ENCODE measurements around the gene EMC10. TPM values are rescaled to one million over a fixed set of nuclear protein-coding genes. Genes with fewer than 3 reads are reported as not detected.

Gene EMC10
- total RNA-seq, 2 donors from 2014 or later: 135 to 286 TPM

DNA sequence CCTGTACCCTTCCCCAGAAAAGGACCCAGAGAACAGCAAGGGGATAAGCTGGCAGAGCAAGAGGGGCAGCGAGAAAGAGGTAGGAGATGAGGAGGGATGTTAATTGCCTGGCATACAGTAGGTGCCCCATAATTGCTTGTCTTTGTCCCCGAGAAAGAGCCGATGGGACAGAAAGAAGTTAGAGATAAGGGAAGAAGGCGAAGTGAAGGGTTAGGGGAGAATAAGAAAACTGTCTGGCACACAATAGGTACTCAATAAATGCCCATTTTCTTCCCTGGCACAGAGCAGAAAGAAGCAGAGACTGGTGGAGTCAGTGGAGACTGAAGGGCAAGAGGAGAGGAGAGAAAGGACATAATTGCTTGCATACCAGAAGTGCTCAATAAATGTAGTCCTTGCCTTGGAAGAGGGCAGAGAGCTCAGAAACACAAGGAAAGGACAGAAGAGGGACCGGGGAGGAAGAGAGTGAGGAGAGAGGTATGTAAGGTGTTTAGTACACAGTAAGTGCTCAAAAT lies 18.8 kb downstream of the EMC10 start:
- 87% methylated on average over 5 of the region's 5 CpGs for WGBS
- no peak overlapping the region for H3K4me3 ChIP-seq
- no peaks in the 10 kb centered on the region for H3K4me1 ChIP-seq (replicated peaks)
- no peaks in the 10 kb centered on the region for H3K36me3 ChIP-seq
- intact Hi-C loops (cut with DNase I): no loop called here
- DNase-seq (ENCODE audit: low spot score): no peak
- TF ChIP-seq, protein P1, sequence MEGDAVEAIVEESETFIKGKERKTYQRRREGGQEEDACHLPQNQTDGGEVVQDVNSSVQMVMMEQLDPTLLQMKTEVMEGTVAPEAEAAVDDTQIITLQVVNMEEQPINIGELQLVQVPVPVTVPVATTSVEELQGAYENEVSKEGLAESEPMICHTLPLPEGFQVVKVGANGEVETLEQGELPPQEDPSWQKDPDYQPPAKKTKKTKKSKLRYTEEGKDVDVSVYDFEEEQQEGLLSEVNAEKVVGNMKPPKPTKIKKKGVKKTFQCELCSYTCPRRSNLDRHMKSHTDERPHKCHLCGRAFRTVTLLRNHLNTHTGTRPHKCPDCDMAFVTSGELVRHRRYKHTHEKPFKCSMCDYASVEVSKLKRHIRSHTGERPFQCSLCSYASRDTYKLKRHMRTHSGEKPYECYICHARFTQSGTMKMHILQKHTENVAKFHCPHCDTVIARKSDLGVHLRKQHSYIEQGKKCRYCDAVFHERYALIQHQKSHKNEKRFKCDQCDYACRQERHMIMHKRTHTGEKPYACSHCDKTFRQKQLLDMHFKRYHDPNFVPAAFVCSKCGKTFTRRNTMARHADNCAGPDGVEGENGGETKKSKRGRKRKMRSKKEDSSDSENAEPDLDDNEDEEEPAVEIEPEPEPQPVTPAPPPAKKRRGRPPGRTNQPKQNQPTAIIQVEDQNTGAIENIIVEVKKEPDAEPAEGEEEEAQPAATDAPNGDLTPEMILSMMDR (IDR thresholded peaks at IDR 0.05): no peak
- TF ChIP-seq POLR2A (IDR thresholded peaks at IDR 0.05) (no peak), POLR2AphosphoS5 (IDR thresholded peaks at IDR 0.05) (no peak)
- no peak overlapping the region for H3K27ac ChIP-seq
- no peaks in the 10 kb centered on the region for H3K9me3 ChIP-seq
- no peaks in the 10 kb centered on the region for H3K27me3 ChIP-seq (replicated peaks; ENCODE audit: insufficient read depth)

DNA sequence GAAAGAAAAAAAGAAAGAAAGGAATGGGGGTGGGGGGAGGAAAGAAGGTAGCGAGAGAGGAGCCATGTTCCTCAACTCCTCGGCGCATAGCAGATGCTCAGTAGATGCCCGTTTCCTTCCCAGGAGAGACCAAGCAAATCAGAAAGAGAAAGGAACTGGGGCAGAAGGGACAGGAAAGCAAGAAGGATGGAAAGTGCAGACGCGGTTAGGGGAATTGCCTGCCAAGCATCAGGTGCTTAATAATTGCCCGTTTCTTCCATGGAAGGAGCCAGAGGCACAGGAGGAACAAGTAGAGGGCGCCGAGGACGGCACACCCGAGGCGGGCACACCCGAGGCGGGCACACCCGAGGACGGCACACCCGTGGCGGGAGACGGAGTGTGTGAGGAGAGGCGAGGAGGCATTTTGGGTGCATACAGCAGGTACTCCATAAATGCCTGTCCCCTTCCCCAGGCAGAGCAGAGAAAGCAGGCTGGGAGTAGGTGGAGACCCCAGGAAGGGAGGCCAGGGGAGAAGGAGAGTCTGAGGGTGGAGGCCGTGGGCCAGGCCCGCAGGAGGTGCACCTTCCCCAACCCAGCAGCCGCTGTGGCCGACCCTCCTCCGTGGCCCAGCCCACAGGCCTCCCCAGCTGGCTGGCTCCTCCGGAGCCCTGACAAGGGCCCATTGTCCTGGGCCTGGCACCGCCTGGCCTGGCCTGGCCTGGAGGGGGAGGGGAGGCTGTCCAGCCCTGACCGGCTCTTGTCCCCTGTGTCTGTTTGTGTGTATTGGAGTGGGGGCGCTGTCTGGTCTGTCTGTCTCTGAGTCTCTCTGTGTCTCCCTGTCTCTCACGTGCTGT lies 20.1 kb downstream of the EMC10 start:
- TF ChIP-seq POLR2A (IDR thresholded peaks at IDR 0.05) (no peak), POLR2AphosphoS5 (IDR thresholded peaks at IDR 0.05) (no peak)
- TF ChIP-seq, protein P1 (IDR thresholded peaks at IDR 0.05): no peak
- 66% methylated on average over 30 of the region's 30 CpGs for WGBS
- H3K4me3 ChIP-seq: no peak overlapping the region
- H3K4me1 ChIP-seq (replicated peaks): no peaks in the 10 kb centered on the region
- no peak for DNase-seq (ENCODE audit: low spot score)
- H3K9me3 ChIP-seq: no peaks in the 10 kb centered on the region
- no peak overlapping the region for H3K27ac ChIP-seq
- intact Hi-C loops (cut with DNase I): no loop called here
- H3K27me3 ChIP-seq (replicated peaks; ENCODE audit: insufficient read depth): no peaks in the 10 kb centered on the region
- H3K36me3 ChIP-seq: no peaks in the 10 kb centered on the region

DNA sequence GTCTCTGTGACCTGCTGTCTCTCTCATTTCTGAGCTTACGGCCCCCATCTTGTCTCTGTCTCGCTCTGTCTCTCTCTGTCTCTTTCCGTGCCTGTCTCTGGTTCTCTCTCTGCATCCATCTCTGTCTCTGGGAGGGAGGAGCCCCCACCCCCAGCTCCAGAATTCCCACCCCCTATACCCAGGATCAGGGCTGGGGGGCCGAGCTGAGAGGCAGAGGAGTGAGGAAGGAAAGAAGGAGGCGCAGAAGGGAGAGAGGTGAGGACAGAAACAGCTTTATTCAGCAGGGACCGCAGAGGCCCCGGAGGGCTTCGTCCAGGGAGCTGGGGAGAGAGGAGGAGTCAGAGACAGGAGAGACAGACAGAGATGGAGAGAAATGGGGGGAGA lies 20.7 kb downstream of the EMC10 start:
- Histone ChIP-seq H3K9me3 (no peaks in the 10 kb centered on the region), H3K4me3 (no peak overlapping the region), H3K36me3 (no peaks in the 10 kb centered on the region), H3K27ac (no peak overlapping the region), H3K27me3 (replicated peaks; ENCODE audit: insufficient read depth) (no peaks in the 10 kb centered on the region), H3K4me1 (replicated peaks) (no peaks in the 10 kb centered on the region)
- intact Hi-C loops (cut with DNase I): no loop called here
- TF ChIP-seq, protein P1 (IDR thresholded peaks at IDR 0.05): no peak
- no peak for DNase-seq (ENCODE audit: low spot score)
- WGBS: 73% methylated on average over 8 of the region's 8 CpGs

DNA sequence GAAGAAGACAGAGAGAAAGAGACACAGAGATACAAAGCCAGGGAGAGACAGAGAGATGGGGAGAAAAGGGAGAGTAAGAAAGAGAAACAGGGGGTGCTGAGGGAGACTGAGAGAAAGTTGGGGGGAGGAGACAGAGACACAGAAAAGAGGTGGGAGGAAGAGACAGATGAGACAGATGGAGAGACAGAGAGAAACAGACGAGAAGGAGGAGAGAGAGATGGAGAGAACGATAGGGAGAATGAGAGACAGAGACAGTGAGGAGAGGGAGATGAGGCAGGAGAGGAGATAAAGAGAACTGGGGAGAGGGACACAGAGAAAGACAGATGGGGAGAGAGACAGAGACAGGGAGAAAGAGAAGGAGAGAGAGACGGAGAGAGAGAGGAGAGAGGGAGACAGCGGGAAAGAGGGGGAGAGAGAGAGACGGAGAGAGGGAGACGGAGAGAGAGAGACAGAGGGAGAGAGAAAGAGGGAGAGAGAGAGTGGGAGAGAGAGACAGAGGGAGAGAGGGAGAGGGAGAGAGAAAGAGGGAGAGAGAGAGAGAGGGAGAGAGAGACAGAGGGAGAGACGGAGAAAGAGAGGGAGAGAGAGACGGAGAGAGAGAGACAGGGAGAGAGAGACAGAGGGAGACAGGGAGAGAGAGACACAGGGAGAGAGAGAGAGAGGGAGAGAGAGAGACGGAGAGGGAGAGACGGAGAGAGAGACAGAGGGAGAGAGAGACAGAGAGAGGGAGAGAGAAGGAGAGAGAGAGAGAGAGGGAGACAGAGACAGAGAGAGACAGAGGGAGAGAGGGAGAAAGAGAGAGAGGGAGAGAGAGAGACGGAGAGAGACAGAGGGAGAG lies 22.1 kb downstream of the EMC10 start:
- no peaks in the 10 kb centered on the region for H3K4me1 ChIP-seq (replicated peaks)
- WGBS: 81% methylated on average over 11 of the region's 11 CpGs
- H3K36me3 ChIP-seq: no peaks in the 10 kb centered on the region
- intact Hi-C loops (cut with DNase I): no loop called here
- DNase-seq (ENCODE audit: low spot score): no peak
- H3K9me3 ChIP-seq: no peaks in the 10 kb centered on the region
- no peaks in the 10 kb centered on the region for H3K27me3 ChIP-seq (replicated peaks; ENCODE audit: insufficient read depth)
- TF ChIP-seq POLR2AphosphoS5 (IDR thresholded peaks at IDR 0.05): no peak
- no peak for TF ChIP-seq POLR2A (IDR thresholded peaks at IDR 0.05)
- TF ChIP-seq, protein P1 (IDR thresholded peaks at IDR 0.05): no peak
- H3K4me3 ChIP-seq: no peak overlapping the region
- H3K27ac ChIP-seq: no peak overlapping the region

Measured in prostate gland (tissue), 2 donors.